Ascending aorta (tissue), 2 donors: ENCODE results near the gene MCFD2. TPM values are rescaled to one million over a fixed set of nuclear protein-coding genes. Genes with fewer than 3 reads are reported as not detected.
A peak's percentile ranks its signal among the peaks of the same experiment; 100 is the strongest.

Experiments used
- DNase-seq, 2 donors: peaks; one replicate each; pipeline ENCODE4 v3.0.0-alpha.2; 2019; ENCODE audit warnings: low spot score in 2 of 2
- H3K27ac ChIP-seq, 2 donors: fragments of 200-600 bp; sonication (generic); one replicate each; pipeline ENCODE4 v1.5.1; 2016 to 2017; ENCODE audit warnings: mild to moderate bottlenecking in 1 of 2
- H3K27me3 ChIP-seq: fragments of 200-600 bp; sonication (generic); one replicate; pipeline ENCODE4 v1.5.1; 2017
- H3K36me3 ChIP-seq, 2 donors: fragments of 200-600 bp; sonication (generic); one replicate each; pipeline ENCODE4 v1.5.1; 2016
- H3K4me1 ChIP-seq, 2 donors: fragments of 200-600 bp; sonication (generic); one replicate each; pipeline ENCODE4 v1.5.1; 2016 to 2017; ENCODE audit warnings: mild to moderate bottlenecking in 1 of 2
- H3K4me3 ChIP-seq, 2 donors: fragments of 200-600 bp; sonication (generic); one replicate each; pipeline ENCODE4 v1.5.1; 2016 to 2017; ENCODE audit warnings: mild to moderate bottlenecking in 1 of 2
- H3K9me3 ChIP-seq, 2 donors: fragments of 200-600 bp; sonication (generic); one replicate each; pipeline ENCODE4 v1.5.1; 2016
- CTCF ChIP-seq, 3 experiments: fragments of 200-600 bp in 2 of 3; fragments of 450-650 bp in 1 of 3; sonication (generic) in 2 of 3; IDR thresholded peaks; one replicate each; pipeline ENCODE4 v1.5.1; 2016 to 2019; ENCODE audit warnings: antibody characterized with exemption in 3 of 3, mild to moderate bottlenecking in 1 of 3, moderate library complexity in 1 of 3
- intact Hi-C: fragments of 100-400 bp; cut with DNase I; formaldehyde crosslinking; loops from one replicate; pipeline ENCODE4 v1.15.1; 2023
- total RNA-seq: library from RNA; depleted of rRNA; stranded (reverse); fragments of >200 nt; gene quantifications from one replicate; pipeline ENCODE4 v1.1.0, GENCODE V29; 2016

Gene MCFD2
- total RNA-seq, 1 donor from 2014 or later, result 171 TPM

- TF ChIP-seq CTCF (IDR thresholded peaks at IDR 0.05), result peak in 1 of 3 experiments; percentile 37
- no peak overlapping the region for H3K4me3 ChIP-seq
Observed at GRCh38 chr2:46937471-46937901, 21.9 kb upstream of the MCFD2 start.

GRCh38 chr2:46936566-46936965 lies 21.0 kb upstream of the MCFD2 start:
- Histone ChIP-seq H3K4me3 (no peak overlapping the region), H3K4me1 (peaks cover 0 to 9% of the 10 kb centered on the region in 2 donors), H3K9me3 (no peaks in the 10 kb centered on the region), H3K36me3 (no peaks in the 10 kb centered on the region), H3K27ac (no peak overlapping the region), H3K27me3 (no peaks in the 10 kb centered on the region)
- intact Hi-C loops, result no loop called here
- no peak for TF ChIP-seq CTCF (IDR thresholded peaks at IDR 0.05)
- no peak for DNase-seq

More at GRCh38 chr2:46937471-46937901, 21.9 kb upstream of the MCFD2 start:
- Histone ChIP-seq H3K36me3 (no peaks in the 10 kb centered on the region), H3K4me1 (peaks cover 0 to 10% of the 10 kb centered on the region in 2 donors), H3K9me3 (no peaks in the 10 kb centered on the region), H3K27me3 (no peaks in the 10 kb centered on the region), H3K27ac (no peak overlapping the region)
- intact Hi-C loops, result no loop called here
- no peak for DNase-seq

- no peaks in the 10 kb centered on the region for H3K27me3 ChIP-seq
- no peak overlapping the region for H3K4me3 ChIP-seq
- H3K27ac ChIP-seq, result no peak overlapping the region
- no peaks in the 10 kb centered on the region for H3K9me3 ChIP-seq
- H3K4me1 ChIP-seq, result peaks cover 0 to 6% of the 10 kb centered on the region in 2 donors
- no peak for TF ChIP-seq CTCF (IDR thresholded peaks at IDR 0.05)
- intact Hi-C loops, result no loop called here
- no peak for DNase-seq
- no peaks in the 10 kb centered on the region for H3K36me3 ChIP-seq
Observed at GRCh38 chr2:46935071-46935470, 19.5 kb upstream of the MCFD2 start.

- Histone ChIP-seq H3K36me3 (no peaks in the 10 kb centered on the region), H3K4me3 (no peak overlapping the region), H3K9me3 (peaks cover 0 to 7% of the 10 kb centered on the region in 2 donors), H3K27ac (no peak overlapping the region), H3K27me3 (no peaks in the 10 kb centered on the region), H3K4me1 (no peaks in the 10 kb centered on the region)
- TF ChIP-seq CTCF (IDR thresholded peaks at IDR 0.05), result no peak
- no peak for DNase-seq
- intact Hi-C loops, result no loop called here
Observed at GRCh38 chr2:46929612-46930011, 14.0 kb upstream of the MCFD2 start.

GRCh38 chr2:46926863-46927262 lies 11.3 kb upstream of the MCFD2 start:
- intact Hi-C loops, result no loop called here
- Histone ChIP-seq H3K27ac (no peak overlapping the region), H3K9me3 (peaks cover 0 to 7% of the 10 kb centered on the region in 2 donors), H3K4me3 (no peak overlapping the region), H3K36me3 (no peaks in the 10 kb centered on the region), H3K4me1 (no peaks in the 10 kb centered on the region), H3K27me3 (no peaks in the 10 kb centered on the region)
- TF ChIP-seq CTCF (IDR thresholded peaks at IDR 0.05), result no peak
- no peak for DNase-seq
